Fibroblast of lung (primary cell): ENCODE measurements around the gene TTLL11. TPM values are rescaled to one million over a fixed set of nuclear protein-coding genes. Genes with fewer than 3 reads are reported as not detected.
"Not testable (repeated sequence)": the region's sequence is repeated elsewhere in the genome, so short reads cannot be mapped to it uniquely, and the experiment has no call there.

Source experiments
- DNase-seq, 2 donors: peaks; one replicate each; pipeline versions ENCODE4 v3.0.0 to v3.0.0-alpha.2; 2010; ENCODE audit warnings: low read depth in 2 of 2
- H2AFZ ChIP-seq: 2 replicates; pipeline ENCODE4 v1.5.1; 2012; ENCODE audit warnings: low read length, control low read depth, inconsistent platforms
- H3K27ac ChIP-seq: 2 replicates; pipeline ENCODE4 v1.5.1; 2011; ENCODE audit warnings: low read length, control low read depth; ENCODE audit not compliant: insufficient read depth
- H3K27me3 ChIP-seq: 2 replicates; pipeline ENCODE4 v1.5.1; 2011; ENCODE audit warnings: mild to moderate bottlenecking, low read length; ENCODE audit not compliant: control insufficient read depth, insufficient read depth
- H3K36me3 ChIP-seq: 2 replicates; pipeline ENCODE4 v1.5.1; 2011; ENCODE audit warnings: low read length; ENCODE audit not compliant: control insufficient read depth, insufficient read depth
- H3K4me1 ChIP-seq: 2 replicates; pipeline ENCODE4 v1.5.1; 2011; ENCODE audit warnings: low read length; ENCODE audit not compliant: control insufficient read depth, insufficient read depth; ENCODE audit errors: extremely low read depth
- H3K4me2 ChIP-seq: 2 replicates; pipeline ENCODE4 v1.5.1; 2011; ENCODE audit warnings: low read length, control low read depth; ENCODE audit not compliant: insufficient read depth; ENCODE audit errors: extremely low read depth
- H3K4me3 ChIP-seq, 4 experiments: fragments of 200-600 bp in 1 of 4; sonication (generic) in 1 of 4; replicated peaks in 1 of 4; 2 replicates each; pipeline ENCODE4 v1.5.1; 2011 to 2016; ENCODE audit warnings: low read length in 4 of 4, low read depth in 3 of 4, mild to moderate bottlenecking in 3 of 4, control low read depth in 2 of 4, inconsistent platforms in 1 of 4, mixed read lengths in 1 of 4; ENCODE audit not compliant: insufficient read depth in 1 of 4; ENCODE audit errors: control extremely low read depth in 1 of 4
- H3K79me2 ChIP-seq: 2 replicates; pipeline ENCODE4 v1.5.1; 2012; ENCODE audit warnings: mild to moderate bottlenecking, low read length, inconsistent platforms; ENCODE audit not compliant: control insufficient read depth, insufficient read depth
- H3K9ac ChIP-seq: 2 replicates; pipeline ENCODE4 v1.5.1; 2011; ENCODE audit warnings: mild to moderate bottlenecking, low read length, control low read depth; ENCODE audit not compliant: insufficient read depth
- H3K9me3 ChIP-seq: 2 replicates; pipeline ENCODE4 v1.5.1; 2012; ENCODE audit warnings: low read depth, low read length; ENCODE audit not compliant: control insufficient read depth, insufficient read depth
- H4K20me1 ChIP-seq: 2 replicates; pipeline ENCODE4 v1.5.1; 2011; ENCODE audit warnings: low read length; ENCODE audit not compliant: control insufficient read depth, insufficient read depth; ENCODE audit errors: extremely low read depth
- CTCF ChIP-seq, 2 donors: IDR thresholded peaks in 1 of 2; conservative IDR thresholded peaks in 1 of 2; 1 replicate in 1 of 2; 2 replicates in 1 of 2; pipeline ENCODE4 v1.5.1; 2011 to 2012; ENCODE audit warnings: low read length in 2 of 2, control low read depth in 1 of 2, inconsistent platforms in 1 of 2, low read depth in 1 of 2, mild to moderate bottlenecking in 1 of 2
- EZH2 ChIP-seq: IDR thresholded peaks from 2 replicates; pipeline ENCODE4 v1.5.1; 2012; ENCODE audit warnings: low read length, control low read depth, mild to moderate bottlenecking; ENCODE audit errors: missing control alignments
- polyA plus RNA-seq, 2 donors: library from polyadenylated mRNA; depleted of rRNA in 1 of 2; stranded (reverse) in 1 of 2; unstranded in 1 of 2; fragments of >200 nt; gene quantifications; 2 replicates each; pipeline ENCODE4 v1.2.1, GENCODE V29; 2011 to 2012; ENCODE audit warnings: missing spikeins in 1 of 2
- total RNA-seq: library from RNA; depleted of rRNA; stranded (reverse); fragments of >200 nt; gene quantifications from 2 replicates; pipeline ENCODE4 v1.2.1, GENCODE V29; 2014

TTLL11 gene
- total and polyA plus RNA-seq, 2 donors (not counting 1 experiment from before 2014, with no cell fraction given), result 3.9 to 4.8 TPM

GRCh38 chr9:122119166-122119521 lies 26.0 kb upstream of the TTLL11 start:
- H3K27ac ChIP-seq, result no peak overlapping the region
- no peaks in the 10 kb centered on the region for H3K4me1 ChIP-seq
- peak in 1 of 2 donors; percentile 28 for DNase-seq
- H4K20me1 ChIP-seq, result no peaks in the 10 kb centered on the region
- TF ChIP-seq EZH2, result no peak
- no peak for TF ChIP-seq CTCF (conservative IDR thresholded peaks at IDR 0.05 in 1 of 2, IDR thresholded peaks at IDR 0.05 in 1 of 2; ENCODE audit: low read depth in 1 of 2, low read length in 2 of 2)
- H3K4me3 ChIP-seq, result no peak overlapping the region
- H2AFZ ChIP-seq, result no peak overlapping the region
- no peaks in the 10 kb centered on the region for H3K36me3 ChIP-seq
- peaks cover 10% of the 10 kb centered on the region for H3K27me3 ChIP-seq
- H3K9ac ChIP-seq, result no peak overlapping the region
- H3K9me3 ChIP-seq, result no peaks in the 10 kb centered on the region
- H3K79me2 ChIP-seq, result no peaks in the 10 kb centered on the region
- no peak overlapping the region for H3K4me2 ChIP-seq

DNA sequence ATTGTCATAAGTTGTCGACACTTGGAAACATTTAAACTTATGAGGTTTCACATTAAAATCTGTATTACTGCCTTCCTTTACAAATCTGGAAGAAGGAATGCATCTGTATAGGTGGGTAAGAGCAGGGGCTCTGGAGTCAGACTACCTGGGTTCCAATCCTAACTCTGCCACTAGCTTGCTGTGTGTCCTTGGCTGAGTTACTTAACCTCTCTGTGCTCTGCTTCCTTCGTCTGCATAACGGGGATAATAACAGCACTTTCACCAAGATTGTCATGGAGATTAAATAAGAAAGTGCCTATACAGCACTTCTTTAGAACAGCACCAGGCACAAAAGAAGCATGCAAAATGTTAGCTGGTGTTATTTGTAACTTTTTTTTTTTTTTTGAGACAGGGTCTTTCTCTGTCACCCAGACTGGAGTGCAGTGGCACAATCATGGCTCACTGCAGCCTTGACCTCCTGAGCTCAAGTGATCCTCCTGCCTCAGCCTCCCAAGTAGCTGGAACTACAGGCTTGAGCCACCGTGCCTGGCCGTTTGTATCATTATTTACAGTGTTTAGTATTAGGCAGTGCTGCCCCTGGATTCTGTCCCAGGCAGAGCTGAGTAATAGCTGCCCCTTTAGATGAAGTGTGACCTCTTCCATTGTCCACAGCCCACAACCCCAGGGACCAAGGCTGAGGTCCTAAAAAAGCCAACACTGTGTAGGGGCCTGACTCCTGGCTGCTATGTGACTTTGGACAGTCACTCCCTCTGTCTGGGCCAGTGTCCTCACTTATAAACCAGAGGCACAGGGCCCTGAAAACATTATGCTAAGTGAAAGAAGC lies 25.4 kb upstream of the TTLL11 start:
- H4K20me1 ChIP-seq, result no peaks in the 10 kb centered on the region
- no peak overlapping the region for H3K4me3 ChIP-seq
- H3K79me2 ChIP-seq, result no peaks in the 10 kb centered on the region
- H3K4me1 ChIP-seq, result no peaks in the 10 kb centered on the region
- no peak overlapping the region for H3K27ac ChIP-seq
- H2AFZ ChIP-seq, result no peak overlapping the region
- DNase-seq, result peak in 1 of 2 donors; percentile 33
- H3K9me3 ChIP-seq, result no peaks in the 10 kb centered on the region
- no peak overlapping the region for H3K4me2 ChIP-seq
- TF ChIP-seq CTCF (conservative IDR thresholded peaks at IDR 0.05 in 1 of 2, IDR thresholded peaks at IDR 0.05 in 1 of 2; ENCODE audit: low read depth in 1 of 2, low read length in 2 of 2) (no peak), EZH2 (no peak)
- peaks cover 13% of the 10 kb centered on the region for H3K27me3 ChIP-seq
- no peaks in the 10 kb centered on the region for H3K36me3 ChIP-seq
- no peak overlapping the region for H3K9ac ChIP-seq

DNA sequence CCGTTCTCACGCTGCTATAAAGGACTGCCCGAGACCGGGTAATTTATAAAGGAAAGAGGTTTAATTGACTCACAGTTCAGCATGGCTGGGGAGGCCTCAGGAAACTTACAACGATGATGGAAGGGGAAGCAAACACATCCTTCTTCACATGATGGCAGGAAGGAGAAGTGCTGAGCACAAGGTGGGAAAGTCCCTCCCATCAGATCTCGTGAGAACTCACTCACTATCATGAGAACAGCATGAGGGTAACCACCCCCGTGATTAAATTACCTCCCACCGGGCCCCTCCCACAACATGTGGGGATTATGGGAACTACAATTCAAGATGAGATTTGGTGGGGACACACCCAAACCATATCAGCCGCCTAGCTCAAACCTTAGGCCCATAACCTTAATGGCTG lies 24.1 kb upstream of the TTLL11 start:
- not testable (repeated sequence) for H3K4me2 ChIP-seq, DNase-seq, H4K20me1 ChIP-seq, H3K79me2 ChIP-seq, H3K4me1 ChIP-seq, H3K4me3 ChIP-seq, H3K27ac ChIP-seq, H3K9me3 ChIP-seq, H3K36me3 ChIP-seq, H3K9ac ChIP-seq, H2AFZ ChIP-seq
- H3K27me3 ChIP-seq, result peaks cover 16% of the 10 kb centered on the region
